Fibroblast of upper back skin (primary cell): ENCODE measurements around the gene EOGT.

Source experiments
- DNase-seq: peaks from one replicate; pipeline ENCODE4 v3.0.0-alpha.2; 2013

Gene EOGT

DNA sequence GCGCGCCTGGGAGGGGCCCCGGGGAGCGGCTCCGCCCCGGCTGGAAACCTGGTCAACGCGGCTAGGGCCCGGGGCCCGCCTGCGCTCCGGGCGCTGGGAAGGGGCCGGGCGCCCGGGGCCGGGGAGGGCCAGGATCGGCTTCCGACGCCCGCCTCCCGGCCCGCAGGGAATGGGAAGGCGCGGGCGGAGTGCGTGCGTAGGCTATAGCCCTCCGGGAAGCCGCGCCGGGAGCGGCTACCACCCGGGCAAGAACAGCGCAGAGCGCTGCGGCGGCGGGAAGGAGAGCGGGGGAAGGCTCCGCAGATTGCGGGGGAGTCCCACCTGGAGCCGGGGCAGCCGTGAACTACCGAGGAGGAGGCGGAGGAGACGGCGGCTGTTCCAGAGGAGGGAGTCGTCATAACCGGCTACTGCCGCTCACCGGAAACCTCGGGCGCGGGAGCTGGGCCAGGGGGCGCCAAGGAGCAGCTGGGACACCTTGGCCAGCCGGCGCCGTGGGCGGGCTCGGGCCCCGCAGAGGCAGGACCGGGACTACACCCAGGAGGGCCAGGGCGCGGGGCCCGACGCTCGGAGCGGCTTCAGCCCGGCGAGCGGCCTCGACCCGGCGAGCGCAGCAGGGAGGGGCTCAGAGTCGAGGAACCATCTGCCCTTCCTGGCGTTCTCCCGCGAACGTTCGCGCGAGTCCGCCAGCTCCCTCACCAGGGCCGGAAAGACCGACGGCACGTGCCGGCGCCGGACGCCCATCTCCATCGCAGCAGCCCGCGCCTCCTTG, at the start of gene EOGT:
Gene EOGT (minus strand): TSS at position 432 of the 769 bp plus-strand sequence. CDS start 3,838 bp downstream, outside the sequence.
- peak; percentile 84 for DNase-seq

DNA sequence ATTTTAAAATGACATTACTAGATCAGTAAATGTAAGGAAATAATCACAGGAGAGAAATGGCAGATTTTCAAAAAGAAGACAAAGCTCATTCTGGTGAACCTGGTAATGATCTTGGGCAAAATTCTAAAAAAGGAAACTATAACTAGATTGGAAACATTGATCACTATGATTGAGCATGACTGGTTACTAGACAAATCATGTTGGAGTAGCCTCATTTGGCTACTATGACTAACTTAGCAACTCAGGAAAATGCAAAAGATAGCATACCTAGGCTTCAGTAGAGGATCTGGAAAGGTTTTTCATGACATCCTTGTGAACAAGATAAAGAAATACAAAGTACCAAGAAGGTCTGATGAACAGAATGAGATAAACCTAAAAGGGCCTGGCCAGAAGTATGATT, 46.2 kb upstream of the EOGT start:
- no peak for DNase-seq

DNA sequence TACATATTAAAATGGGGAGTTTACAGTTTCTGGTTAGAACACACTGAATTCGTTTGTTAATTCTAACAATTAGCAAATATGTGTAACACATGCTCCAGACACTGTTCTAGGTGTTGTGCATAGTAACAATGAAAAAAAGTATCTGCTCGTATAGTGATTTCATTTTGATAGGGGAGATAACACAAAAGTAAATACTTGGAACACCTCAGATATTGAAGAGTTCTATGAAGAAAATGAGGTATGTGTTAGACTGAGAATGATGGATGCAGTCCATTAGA, 45.4 kb upstream of the EOGT start:
- no peak for DNase-seq

DNA sequence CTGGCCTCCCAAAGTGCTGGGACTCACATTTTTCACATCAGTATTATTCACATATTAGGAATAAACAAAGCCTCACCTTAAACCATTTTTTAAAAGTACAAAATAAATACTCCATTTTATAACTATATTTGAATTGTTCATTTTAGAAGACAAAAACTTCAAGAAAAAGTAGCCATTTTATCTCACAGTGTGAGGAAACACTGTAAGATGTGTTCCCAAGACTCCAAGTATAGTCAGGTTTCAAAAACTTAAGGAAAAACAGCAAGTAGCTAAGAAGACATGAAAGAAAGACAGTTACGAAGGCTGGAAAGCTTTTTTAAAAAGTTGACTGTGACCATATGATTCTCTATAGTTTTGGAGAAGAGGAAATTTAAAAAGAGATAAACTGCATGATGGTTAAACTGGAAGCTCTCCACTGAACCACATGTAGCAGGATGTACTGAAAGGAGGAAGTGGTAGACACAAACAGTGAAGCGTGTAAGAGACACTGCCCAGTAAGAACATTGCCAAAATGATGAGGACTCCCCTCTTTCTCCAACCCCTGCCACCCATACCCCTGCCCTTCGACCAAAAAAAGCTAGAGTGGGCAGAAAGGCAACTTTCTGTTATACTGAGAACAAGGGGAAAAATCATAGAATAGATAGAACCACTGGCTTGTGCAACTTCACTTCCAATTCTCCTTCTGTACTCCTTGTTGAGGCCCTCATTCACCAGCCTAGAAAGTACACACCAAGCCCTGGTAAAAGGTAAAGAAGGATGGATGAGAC, 44.9 kb upstream of the EOGT start:
- no peak for DNase-seq

DNA sequence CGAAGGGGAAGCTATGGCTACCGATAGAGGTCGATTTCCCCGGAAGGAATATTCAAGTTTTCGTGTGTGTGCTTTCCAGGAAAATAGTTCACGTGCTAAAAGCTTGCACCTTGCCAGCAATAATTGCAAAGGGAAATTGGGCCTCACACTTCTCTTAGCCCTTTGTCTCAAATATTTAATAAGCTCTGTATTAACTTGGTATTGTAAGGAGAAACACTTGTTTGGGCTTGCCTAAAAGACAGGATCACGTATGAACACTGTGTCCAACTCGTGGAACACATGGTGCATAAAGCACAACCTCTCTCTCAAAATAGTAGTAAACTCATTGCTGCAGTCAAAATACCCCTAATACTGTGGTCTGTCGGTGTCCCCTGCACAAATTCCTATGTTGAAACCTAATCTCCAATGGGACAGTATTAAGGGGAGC, 39.0 kb upstream of the EOGT start:
- no peak for DNase-seq

DNA sequence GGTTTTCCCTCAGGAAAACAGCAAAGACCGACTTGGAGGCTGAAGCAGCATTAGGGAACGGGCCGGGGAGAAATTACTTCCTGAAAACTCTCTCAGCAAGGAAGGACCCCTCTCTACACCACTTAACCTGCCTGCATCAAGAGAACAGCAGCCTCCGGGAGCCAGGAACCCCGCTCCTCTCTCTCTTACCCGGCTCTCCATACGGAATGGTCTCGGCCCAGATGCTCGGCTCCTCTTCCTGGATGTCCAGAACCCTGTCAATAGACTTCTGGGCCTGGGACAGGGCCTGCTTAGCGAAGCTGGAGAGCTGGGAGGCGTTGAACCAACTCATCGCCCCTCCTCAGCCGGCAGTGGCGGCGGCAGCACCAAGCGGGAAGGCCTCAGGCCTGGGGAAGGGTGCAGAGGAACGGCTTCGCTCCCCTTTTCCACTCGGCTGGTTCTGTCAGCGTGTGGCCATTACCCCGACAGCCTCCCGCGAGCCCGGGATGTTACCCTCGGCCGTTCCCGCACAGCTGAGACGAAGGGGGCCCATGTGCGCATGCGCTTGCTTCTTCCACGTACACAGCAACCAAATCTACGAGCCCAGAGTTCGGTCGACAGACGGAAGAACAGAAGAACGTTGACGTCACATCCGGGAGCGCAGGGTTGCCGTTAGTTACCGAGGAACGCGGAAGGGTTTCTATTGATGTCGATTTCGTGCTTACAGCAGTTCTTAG, 38.4 kb upstream of the EOGT start, which contains the start of gene TMF1:
Gene TMF1 (minus strand): TSS at position 578 of the 716 bp plus-strand sequence. CDS start 247 bp downstream, at position 331.
- peak; percentile 99 for DNase-seq

DNA sequence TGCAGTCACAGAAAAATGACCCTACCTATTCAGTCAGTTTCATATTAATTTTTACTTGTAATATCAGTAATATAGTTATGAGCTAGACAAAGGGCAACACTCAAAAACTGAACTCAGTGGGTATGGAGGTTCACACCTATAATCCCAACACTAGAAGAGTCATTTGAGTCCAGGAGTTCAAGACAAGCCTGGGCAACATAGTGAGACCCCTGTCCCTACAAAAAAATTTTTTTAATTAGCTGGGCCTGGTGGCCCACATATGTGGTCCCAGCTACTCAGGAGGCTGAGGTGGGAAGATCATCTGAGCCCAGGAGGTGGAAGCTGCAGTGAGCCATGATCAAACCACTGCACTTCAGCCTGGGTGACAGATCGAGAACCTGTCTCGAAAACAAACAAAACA, 35.5 kb upstream of the EOGT start:
- no peak for DNase-seq

DNA sequence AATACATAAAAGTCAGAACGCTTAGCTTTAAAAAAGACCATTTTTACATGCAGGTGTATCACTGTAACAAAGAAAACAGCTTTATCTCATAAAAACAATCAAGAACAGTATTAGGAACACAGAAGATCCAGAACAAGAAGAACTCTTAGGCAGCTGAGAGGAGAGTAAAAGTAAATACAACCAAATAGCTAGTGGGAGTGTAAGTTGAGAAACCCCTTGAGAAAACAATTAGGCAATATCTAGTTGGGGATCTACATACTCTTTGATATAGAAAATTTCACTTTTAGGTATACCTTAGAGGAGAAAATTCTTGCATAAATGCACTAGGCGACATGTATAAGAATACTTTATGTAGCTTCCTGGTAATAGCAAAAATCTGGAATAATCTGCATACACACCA, 31.1 kb upstream of the EOGT start:
- no peak for DNase-seq

DNA sequence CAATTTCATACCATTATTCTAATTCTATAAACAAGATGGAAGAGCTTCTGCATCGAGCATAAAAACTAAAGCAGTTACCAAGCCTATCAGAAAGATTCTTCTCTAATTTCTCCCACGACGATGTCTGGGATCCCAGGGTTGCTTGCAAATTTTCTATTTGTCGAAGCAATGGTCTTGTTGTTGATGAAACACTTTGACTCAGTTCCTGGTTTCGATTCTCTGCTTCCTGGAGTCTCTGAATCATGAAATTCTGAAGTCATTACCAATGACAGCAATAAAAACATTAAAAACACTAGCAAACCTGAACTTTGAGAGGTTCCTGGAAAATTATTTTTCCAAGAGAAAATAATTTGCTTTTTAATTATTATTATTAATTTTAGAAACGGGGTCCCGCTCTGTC, 20.0 kb upstream of the EOGT start:
- peak; percentile 80 for DNase-seq

DNA sequence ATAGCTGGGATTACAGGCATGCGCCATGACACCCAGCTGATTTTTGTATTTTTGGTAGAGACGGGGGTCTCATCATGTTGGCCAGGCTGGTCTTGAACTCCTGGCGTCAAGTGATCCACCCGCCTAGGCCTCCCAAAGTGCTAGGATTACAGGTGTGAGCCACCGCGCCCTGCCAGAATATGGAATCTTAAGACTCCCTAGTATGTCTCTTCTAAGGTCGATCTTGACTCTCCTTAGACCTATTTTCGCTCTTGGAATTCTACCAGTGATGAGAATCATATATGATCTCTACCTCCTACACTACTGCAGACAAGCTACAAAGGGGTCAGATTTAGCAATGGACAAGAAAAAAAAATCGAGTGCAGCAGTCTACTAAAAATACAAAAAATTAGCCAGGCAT, 19.3 kb upstream of the EOGT start:
- no peak for DNase-seq

DNA sequence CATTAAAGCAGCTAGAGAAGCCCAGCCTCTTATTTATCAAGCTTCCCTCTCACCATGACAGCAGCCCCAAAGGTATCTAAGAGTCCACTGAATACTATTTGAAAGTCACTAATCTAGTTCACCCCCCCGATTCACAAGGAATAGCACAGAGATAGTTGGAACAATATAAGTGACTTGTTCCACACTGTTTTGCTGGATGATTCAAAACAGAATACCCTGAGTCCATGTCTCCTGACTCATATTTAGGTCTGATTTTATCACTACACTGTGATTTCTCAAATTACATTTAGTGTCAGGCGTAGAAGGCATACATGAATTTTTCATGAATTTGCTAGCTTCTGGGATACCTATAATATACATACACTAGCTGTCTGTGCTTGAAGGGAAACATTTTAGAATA, 18.7 kb upstream of the EOGT start:
- peak; percentile 60 for DNase-seq

DNA sequence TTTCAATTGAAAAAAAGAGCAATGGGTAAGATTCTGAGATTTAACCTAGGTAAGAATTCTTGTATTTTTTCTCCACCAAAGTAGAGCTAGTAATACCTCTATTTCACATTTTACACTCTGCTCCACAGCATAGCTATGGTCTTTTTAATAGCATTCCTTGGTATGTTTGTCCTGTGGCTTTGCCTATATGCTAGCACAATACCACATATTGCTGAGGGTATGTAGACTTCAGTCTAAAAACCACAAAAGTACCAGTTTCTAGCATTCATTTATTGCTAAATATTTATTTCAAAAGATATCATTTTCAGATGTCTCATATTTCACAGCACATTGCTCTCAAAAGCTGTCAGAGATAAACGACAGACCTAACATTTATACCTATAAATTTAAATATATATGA, 18.2 kb upstream of the EOGT start:
- DNase-seq, result peak; percentile 53

DNA sequence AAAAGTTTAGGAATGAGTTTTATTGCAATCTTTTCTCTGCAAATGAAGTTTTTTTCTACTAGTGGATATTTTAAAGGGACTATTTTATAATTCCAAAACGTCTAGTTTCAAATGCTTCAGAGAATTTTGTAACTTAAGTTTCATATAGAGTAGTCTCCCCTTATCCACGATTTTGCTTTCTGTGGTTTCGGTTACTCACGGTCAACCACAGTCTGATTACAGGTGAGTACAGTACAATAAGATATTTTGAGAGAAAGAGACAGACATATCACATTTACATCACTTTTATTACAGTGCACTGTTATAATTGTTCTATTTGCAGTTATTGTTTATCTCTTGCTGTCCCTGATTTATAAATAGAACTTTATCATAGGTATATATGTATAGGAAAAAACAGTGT, 7.4 kb upstream of the EOGT start:
- no peak for DNase-seq

DNA sequence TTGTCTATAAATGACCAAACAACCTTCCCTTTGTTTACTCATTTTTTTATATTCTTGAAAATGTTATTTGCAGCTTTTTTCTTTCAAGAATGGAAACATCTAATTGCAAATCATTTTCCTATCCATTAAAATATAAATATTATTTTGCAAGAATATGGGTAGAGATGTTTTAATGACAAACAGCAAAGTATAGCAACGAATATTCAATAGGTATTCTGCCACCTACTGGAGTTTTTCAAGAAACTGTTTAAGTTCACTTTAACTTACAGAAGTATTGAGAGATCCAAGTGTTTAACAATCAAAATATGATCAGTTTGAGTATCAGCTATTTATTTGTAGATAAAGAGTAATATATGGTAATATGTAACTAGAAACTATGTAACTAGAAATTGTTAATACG, 6.9 kb upstream of the EOGT start:
- DNase-seq, result no peak

DNA sequence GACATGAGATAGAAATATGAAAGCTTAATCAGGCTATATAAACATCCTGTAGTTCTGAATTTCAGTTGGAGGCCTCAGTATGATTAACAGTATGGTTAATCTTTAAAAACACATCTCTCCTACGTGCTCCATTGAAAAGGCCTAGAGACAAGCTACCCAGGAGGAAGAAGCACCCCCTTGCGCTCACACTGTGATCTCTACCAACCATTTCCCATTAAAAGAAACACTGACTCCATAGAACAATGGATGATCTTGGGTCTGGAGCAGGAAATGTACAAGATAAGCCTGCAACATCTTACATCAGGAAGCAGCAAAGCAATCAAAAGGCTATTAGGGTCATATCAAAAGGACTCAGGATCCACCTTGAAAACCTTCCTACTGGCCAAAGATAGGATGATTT, 3.4 kb upstream of the EOGT start:
- no peak for DNase-seq

DNA sequence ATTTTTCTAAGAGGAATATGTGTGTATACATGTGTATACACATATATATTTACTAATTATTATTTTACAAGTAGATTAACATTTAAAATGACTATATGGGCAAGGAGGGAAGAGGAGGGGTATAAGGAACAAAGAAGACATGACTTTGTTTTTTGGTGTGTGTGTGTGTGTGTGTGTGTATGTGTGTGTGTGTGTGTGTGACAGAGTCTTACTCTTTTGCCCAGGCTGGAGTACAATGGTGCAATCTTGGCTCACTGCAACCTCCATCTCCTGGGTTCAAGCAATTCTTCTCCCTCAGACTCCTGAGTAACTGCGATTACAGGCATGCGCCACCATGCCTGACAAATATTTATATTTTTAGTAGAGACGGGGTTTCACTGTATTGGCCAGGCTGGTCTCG, 2.6 kb upstream of the EOGT start:
- DNase-seq, result no peak

DNA sequence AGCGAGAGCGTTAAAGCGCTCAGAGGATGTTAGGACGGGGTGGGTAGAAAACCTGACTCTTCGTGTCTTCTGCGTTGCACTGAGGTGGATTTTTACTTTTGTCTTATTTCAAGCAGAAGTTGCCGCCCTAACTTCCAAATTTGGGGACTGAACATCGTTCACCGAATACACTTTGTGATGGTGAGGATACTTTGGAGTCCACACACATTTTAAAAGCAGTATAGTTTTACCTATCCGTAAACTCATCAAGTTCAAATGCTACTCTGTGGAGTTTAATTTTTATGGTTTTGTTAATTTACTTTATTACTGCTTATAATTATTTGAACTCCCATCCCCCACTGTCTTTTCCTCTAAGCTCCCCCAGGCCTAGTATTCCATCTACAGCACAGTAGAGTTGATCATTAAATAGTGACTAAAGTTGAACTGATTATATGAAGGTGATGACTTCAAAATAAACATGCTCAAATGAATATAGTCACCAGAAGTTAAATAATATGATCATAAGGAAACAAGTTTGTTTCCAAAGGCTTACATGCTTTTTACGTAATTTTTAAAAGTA, 617 bp upstream of the EOGT start:
- DNase-seq, result no peak

DNA sequence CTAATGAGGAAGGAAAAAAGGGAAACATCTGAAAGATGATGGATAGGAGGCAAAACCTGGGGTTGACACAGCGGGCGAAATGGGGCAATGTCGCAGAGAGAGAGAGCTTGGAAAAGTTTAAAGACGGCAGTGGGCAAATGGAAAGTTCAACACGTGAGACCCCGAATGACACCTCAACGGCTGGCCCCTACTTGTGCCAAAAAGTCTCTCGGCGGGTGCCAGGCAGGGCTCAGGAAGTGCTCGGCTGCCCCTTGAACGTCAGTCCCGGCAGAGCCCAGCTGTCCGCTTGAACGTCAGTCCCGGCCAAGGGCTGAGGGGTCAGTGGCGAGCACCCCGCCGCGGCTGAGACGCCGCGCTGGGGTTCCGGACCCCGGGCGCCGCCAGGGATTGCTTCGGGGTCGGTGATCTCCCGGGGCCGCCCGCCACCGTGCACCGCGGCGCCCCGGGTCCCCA, 658 bp downstream of the EOGT start:
- peak; percentile 28 for DNase-seq

DNA sequence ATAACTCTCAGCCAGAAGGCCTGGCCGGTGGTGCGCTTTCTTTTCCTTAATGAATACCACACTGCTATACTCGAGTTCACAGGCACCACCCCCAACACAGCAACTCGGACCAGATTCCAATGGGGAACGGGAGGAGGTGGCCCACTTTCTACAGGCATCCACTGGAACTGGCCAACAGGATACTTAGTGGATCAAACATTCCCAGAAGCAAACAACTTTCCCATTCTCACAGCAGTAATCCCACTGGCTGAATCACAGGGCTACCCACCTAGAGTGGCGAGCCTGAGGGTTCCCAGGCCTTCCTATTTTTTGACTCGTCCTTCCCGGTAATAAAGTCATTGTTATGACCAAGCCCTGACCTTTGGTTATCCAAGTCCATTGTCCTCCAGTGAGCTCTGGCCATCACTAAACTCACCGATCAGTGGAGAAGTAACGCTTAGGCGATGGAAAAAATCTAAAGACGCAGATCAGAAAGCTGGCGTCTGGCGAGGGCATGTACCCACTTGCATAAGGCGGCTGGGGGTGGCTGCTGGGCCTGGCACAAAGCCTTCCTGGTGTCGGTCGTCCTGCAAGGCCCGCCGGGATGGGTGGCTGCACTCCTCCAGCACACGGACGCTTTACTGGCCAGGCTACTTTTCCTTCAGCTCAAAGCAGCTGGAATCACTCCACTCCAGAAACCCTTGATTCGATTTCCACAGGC, 1.2 kb downstream of the EOGT start:
- DNase-seq, result peak; percentile 74

DNA sequence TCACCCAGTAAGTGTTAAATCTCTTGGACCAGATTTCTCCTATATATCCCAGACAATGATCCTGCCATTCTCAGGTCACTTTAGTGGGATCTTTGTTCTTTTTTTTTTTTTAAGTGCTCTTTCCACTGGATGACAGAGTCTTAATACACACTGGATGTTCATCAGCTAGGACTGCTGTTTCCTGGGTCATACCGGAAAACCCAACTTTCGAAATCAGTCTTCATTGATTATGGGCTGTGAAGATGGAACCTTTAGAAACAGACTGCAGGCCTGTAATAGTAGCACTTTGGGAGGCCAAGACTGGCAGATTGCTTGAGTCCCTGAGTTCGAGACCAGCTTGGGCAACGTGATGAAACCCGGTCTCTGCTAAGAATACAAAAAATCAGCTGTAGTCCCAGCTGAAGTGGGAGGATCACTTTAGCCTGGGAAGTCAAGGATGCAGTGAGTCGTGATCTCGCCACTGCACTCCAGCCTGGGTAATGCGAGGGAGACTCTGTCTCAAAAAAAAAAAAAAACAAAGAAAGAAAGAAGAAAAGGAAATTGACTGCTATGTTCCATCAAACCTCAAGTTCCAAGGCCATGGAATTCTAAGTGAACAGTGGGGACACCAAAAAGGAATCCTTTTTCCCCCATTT, 2.3 kb downstream of the EOGT start:
- DNase-seq, result peak; percentile 28

DNA sequence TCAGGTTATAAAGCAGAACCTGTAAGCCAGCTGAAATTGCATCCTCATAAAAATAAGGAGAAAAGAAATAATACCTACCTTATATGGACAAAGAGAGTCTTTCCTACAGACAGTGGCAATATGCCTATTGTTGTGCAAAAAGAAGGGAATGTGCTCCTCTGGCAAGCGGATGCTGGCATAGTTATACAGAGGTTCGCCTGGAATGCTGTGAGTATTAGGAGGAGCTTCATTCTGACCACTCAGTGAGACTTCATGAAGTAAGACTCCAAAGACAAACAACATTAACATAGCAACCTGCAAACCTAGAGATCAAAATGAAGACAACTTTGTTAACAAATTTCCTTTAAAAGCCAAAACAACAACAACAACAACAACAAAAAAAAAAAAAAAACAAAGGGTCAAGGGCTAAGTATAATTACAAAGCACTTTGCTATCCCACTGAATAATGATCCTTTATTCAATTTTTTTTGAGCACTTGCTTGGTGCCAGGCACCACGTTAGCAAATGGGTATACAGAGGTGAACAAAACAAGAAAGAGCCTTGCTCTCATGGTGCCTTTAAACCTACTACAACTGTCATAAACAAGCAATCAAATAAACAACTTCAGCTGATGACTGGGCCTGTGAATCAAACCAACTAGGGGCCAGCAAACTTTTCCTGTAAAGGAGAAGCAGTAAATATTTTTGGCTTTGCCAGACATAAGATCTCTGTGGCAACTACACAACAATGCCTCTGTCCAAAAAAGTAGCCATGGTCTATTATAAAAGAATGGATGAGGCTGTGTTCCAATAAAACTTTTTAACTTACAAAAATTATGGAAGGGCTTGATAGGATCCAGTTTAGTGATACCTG, 3.7 kb downstream of the EOGT start:
- peak; percentile 88 for DNase-seq
